D341Med (cell line): ENCODE results near the gene KATNIP.
"Not testable (repeated sequence)": the region's sequence is repeated elsewhere in the genome, so short reads cannot be mapped to it uniquely, and the experiment has no call there.

Experiments
- DNase-seq: peaks from one replicate; pipeline ENCODE4 v3.0.0; 2012; ENCODE audit warnings: low spot score

KATNIP gene

GRCh38 chr16:27538528-27538927 lies 11.4 kb upstream of the KATNIP start:
- DNase-seq: no peak

GRCh38 chr16:27539120-27539519 lies 10.8 kb upstream of the KATNIP start:
- DNase-seq: no peak

- DNase-seq: no peak
Observed at GRCh38 chr16:27539636-27540035, 10.3 kb upstream of the KATNIP start.

- no peak for DNase-seq
Observed at GRCh38 chr16:27543801-27544200, 6.1 kb upstream of the KATNIP start.

- no peak for DNase-seq
Observed at GRCh38 chr16:27544671-27545070, 5.3 kb upstream of the KATNIP start.

- DNase-seq: no peak
Observed at GRCh38 chr16:27547134-27547533, 2.8 kb upstream of the KATNIP start.

- DNase-seq: no peak
Observed at GRCh38 chr16:27547851-27548250, 2.1 kb upstream of the KATNIP start.

- DNase-seq: no peak
Observed at GRCh38 chr16:27549464-27549745, 539 bp upstream of the KATNIP start.

GRCh38 chr16:27550582-27550920 lies 607 bp downstream of the KATNIP start:
- no peak for DNase-seq

GRCh38 chr16:27551036-27551435 lies 1.1 kb downstream of the KATNIP start:
- DNase-seq: no peak

GRCh38 chr16:27556471-27556870 lies 6.5 kb downstream of the KATNIP start:
- no peak for DNase-seq

- no peak for DNase-seq
Observed at GRCh38 chr16:27558434-27558833, 8.5 kb downstream of the KATNIP start.

- DNase-seq: no peak
Observed at GRCh38 chr16:27558932-27559331, 9.0 kb downstream of the KATNIP start.

- DNase-seq: no peak
Observed at GRCh38 chr16:27561216-27561615, 11.3 kb downstream of the KATNIP start.

GRCh38 chr16:27564224-27564623 lies 14.3 kb downstream of the KATNIP start:
- no peak for DNase-seq

GRCh38 chr16:27566417-27566816 lies 16.5 kb downstream of the KATNIP start:
- no peak for DNase-seq

- DNase-seq: no peak
Observed at GRCh38 chr16:27568077-27568476, 18.1 kb downstream of the KATNIP start.

- not testable (repeated sequence) for DNase-seq
Observed at GRCh38 chr16:27570986-27571385, 21.0 kb downstream of the KATNIP start.

GRCh38 chr16:27571433-27572326 lies 21.7 kb downstream of the KATNIP start:
- no peak for DNase-seq

- DNase-seq: no peak
Observed at GRCh38 chr16:27572711-27573110, 22.8 kb downstream of the KATNIP start.

GRCh38 chr16:27576729-27577128 lies 26.8 kb downstream of the KATNIP start:
- DNase-seq: no peak

- no peak for DNase-seq
Observed at GRCh38 chr16:27579087-27579980, 29.4 kb downstream of the KATNIP start.

- no peak for DNase-seq
Observed at GRCh38 chr16:27582883-27583282, 32.9 kb downstream of the KATNIP start.
